PC-3 (cell line): ENCODE results near the gene PGAP6. TPM values are rescaled to one million over a fixed set of nuclear protein-coding genes. Genes with fewer than 3 reads are reported as not detected.

Experiments used
- ATAC-seq: fragments of 200-7000 bp; cut with Tn5 transposase; 2 replicates; pipeline ENCODE4 v1.9.1; 2020; ENCODE audit warnings: mild to moderate bottlenecking, moderate library complexity
- BruUV-seq: library from RNA; stranded (reverse); fragments of 400-500 nt; replicated peaks from 2 replicates; lab custom pipeline; 2021; lab: Mats Ljungman, UMichigan
- CTCF ChIA-PET: fragments of 300-600 bp; sonication (Branson Sonifier 250); formaldehyde crosslinking; loops from one replicate; lab custom pipeline; 2022; ENCODE audit warnings: antibody characterized with exemption; lab: Charles Lee
- POLR2A ChIA-PET: fragments of 300-600 bp; sonication (Branson Sonifier 250); formaldehyde crosslinking; loops from one replicate; lab custom pipeline; 2022; ENCODE audit warnings: antibody characterized with exemption; ENCODE audit not compliant: unreplicated experiment; lab: Charles Lee
- DNase-seq: peaks from one replicate; pipeline ENCODE4 v3.0.0-alpha.2; 2015
- H2AFZ ChIP-seq: fragments of 300-600 bp; sonication (generic); 2 replicates; pipeline ENCODE4 v1.6.0; 2016; ENCODE audit warnings: antibody characterized with exemption, low read length
- H3F3A ChIP-seq: fragments of 300-600 bp; sonication (generic); one replicate; pipeline ENCODE4 v1.6.0; 2017; ENCODE audit warnings: antibody characterized with exemption, low read length, control low read depth, mild to moderate bottlenecking; ENCODE audit not compliant: unreplicated experiment
- H3K27ac ChIP-seq: fragments of 300-600 bp; sonication (generic); 2 replicates; pipeline ENCODE4 v1.5.1; 2016; ENCODE audit warnings: mild to moderate bottlenecking, low read length
- H3K27me3 ChIP-seq: fragments of 300-600 bp; sonication (generic); 2 replicates; pipeline ENCODE4 v1.6.1; 2016; ENCODE audit warnings: low read length, mixed read lengths
- H3K36me3 ChIP-seq: fragments of 300-600 bp; sonication (generic); 2 replicates; pipeline ENCODE4 v1.6.1; 2016; ENCODE audit warnings: low read depth, mixed run types, low read length, mixed read lengths
- H3K4me1 ChIP-seq: fragments of 300-600 bp; sonication (generic); 2 replicates; pipeline ENCODE4 v1.5.1; 2016; ENCODE audit warnings: low read length; ENCODE audit not compliant: insufficient read depth
- H3K4me2 ChIP-seq: fragments of 300-600 bp; sonication (generic); 2 replicates; pipeline ENCODE4 v1.6.0; 2016; ENCODE audit warnings: low read length
- H3K4me3 ChIP-seq: fragments of 300-600 bp; sonication (generic); 2 replicates; pipeline ENCODE4 v1.5.1; 2016; ENCODE audit warnings: mild to moderate bottlenecking, low read length, mixed read lengths
- H3K79me2 ChIP-seq: fragments of 300-600 bp; sonication (generic); 2 replicates; pipeline ENCODE4 v1.6.1; 2017; ENCODE audit warnings: low read length, mixed read lengths
- H3K9ac ChIP-seq: fragments of 300-600 bp; sonication (generic); 2 replicates; pipeline ENCODE4 v1.6.0; 2016; ENCODE audit warnings: mild to moderate bottlenecking, low read length
- H3K9me2 ChIP-seq: fragments of 300-600 bp; sonication (generic); replicated peaks from 2 replicates; pipeline ENCODE4 v1.6.1; 2016; ENCODE audit warnings: mixed run types, low read length, mixed read lengths
- H3K9me3 ChIP-seq: fragments of 300-600 bp; sonication (generic); 2 replicates; pipeline ENCODE4 v1.6.1; 2016; ENCODE audit warnings: low read length, mixed read lengths
- H4K20me1 ChIP-seq: fragments of 300-600 bp; sonication (generic); 2 replicates; pipeline ENCODE4 v1.6.1; 2016; ENCODE audit warnings: low read length, mixed read lengths
- EZH2 ChIP-seq: fragments of 300-600 bp; sonication (generic); IDR thresholded peaks from one replicate; pipeline ENCODE4 v1.6.1; 2017; ENCODE audit warnings: antibody characterized with exemption, mild to moderate bottlenecking, low read length; ENCODE audit not compliant: unreplicated experiment
- EZH2phosphoT487 ChIP-seq: fragments of 300-600 bp; sonication (generic); IDR thresholded peaks from 2 replicates; pipeline ENCODE4 v1.6.1; 2018; ENCODE audit warnings: mild to moderate bottlenecking, antibody characterized with exemption, low read length, borderline replicate concordance
- intact Hi-C: fragments of 100-400 bp; cut with micrococcal nuclease; formaldehyde crosslinking; loops from 2 replicates; pipeline ENCODE4 v1.9.0; 2023
- total RNA-seq: library from RNA; depleted of rRNA; stranded (reverse); fragments of >200 nt; gene quantifications from 2 replicates; pipeline ENCODE4 v1.2.3, GENCODE V29; 2014
- TF ChIP-seq, protein P1 (sequence below): fragments of 300-600 bp; sonication (generic); conservative IDR thresholded peaks from 2 replicates; pipeline ENCODE4 v1.5.1; 2017; ENCODE audit warnings: antibody characterized with exemption, low read depth, mild to moderate bottlenecking, low read length

PGAP6 gene
- total RNA-seq, 1 experiment from 2014 or later, result 40.8 TPM

DNA sequence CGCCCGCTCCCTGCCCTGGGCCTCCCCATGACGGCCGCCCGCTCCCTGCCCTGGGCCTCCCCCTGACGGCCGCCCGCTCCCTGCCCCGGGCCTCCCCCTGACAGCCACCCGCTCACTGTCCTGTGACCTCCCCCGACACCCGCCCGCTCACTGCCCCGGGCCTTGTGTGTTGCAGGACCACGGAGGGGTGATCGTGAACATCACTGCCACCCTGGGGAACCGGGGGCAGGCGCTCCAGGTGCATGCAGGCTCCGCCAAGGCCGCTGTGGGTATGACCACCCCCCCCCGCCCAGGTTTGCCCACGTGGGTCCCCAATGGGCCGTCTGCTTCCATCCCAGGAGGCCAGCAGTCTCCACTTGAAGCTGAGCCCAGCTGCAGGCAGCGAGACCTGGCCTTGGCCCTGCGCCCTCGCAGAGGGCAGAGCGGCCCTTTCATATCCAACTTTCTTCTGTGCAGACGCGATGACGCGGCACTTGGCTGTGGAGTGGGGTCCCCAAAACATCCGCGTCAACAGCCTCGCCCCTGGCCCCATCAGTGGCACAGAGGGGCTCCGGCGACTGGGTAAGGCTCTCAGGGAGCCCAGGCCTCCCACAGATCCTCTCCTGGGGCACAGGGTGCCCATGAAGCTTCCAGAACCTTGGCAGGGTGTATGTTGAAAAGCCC lies 28.9 kb upstream of the PGAP6 start:
- DNase-seq, result no peak
- no peak overlapping the region for H3K4me3 ChIP-seq
- H3K27ac ChIP-seq, result no peak overlapping the region
- intact Hi-C loops, result no loop called here
- H3K27me3 ChIP-seq, result no peaks in the 10 kb centered on the region
- H3K79me2 ChIP-seq, result no peaks in the 10 kb centered on the region
- H3K36me3 ChIP-seq, result no peaks in the 10 kb centered on the region
- no peak overlapping the region for H3K4me2 ChIP-seq
- H3K4me1 ChIP-seq, result no peaks in the 10 kb centered on the region
- POLR2A ChIA-PET, result no interaction called here
- no TSS peak for BruUV-seq
- TF ChIP-seq EZH2phosphoT487, result no peak
- TF ChIP-seq, protein P1, sequence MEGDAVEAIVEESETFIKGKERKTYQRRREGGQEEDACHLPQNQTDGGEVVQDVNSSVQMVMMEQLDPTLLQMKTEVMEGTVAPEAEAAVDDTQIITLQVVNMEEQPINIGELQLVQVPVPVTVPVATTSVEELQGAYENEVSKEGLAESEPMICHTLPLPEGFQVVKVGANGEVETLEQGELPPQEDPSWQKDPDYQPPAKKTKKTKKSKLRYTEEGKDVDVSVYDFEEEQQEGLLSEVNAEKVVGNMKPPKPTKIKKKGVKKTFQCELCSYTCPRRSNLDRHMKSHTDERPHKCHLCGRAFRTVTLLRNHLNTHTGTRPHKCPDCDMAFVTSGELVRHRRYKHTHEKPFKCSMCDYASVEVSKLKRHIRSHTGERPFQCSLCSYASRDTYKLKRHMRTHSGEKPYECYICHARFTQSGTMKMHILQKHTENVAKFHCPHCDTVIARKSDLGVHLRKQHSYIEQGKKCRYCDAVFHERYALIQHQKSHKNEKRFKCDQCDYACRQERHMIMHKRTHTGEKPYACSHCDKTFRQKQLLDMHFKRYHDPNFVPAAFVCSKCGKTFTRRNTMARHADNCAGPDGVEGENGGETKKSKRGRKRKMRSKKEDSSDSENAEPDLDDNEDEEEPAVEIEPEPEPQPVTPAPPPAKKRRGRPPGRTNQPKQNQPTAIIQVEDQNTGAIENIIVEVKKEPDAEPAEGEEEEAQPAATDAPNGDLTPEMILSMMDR, result no peak
- TF ChIP-seq EZH2, result no peak
- ATAC-seq, result no peak
- no peaks in the 10 kb centered on the region for H3F3A ChIP-seq
- CTCF ChIA-PET, result no interaction called here
- H3K9me3 ChIP-seq, result no peaks in the 10 kb centered on the region
- H2AFZ ChIP-seq, result no peak overlapping the region
- H3K9ac ChIP-seq, result no peak overlapping the region
- no peaks in the 10 kb centered on the region for H4K20me1 ChIP-seq
- no peaks in the 10 kb centered on the region for H3K9me2 ChIP-seq

DNA sequence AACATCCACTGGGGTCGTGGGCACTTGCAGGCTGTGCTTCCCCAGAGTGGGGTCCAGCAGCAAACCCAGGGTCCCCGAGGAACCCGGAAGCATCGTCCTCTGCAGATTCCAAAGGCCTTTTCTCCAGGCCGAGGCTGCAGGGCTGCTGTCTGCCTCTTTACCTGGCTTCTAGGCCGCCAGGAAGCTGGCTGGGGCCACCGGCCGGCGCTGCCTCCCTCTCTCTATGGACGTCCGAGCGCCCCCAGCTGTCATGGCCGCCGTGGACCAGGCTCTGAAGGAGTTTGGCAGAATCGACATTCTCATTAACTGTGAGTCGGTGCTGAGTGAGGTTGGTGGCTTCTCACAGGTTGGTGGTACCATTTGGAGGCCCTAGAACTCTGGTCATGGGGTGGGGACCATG lies 25.5 kb upstream of the PGAP6 start:
- intact Hi-C loops, result no loop called here
- H3K9ac ChIP-seq, result no peak overlapping the region
- ATAC-seq, result no peak

More for the DNA sequence above, 25.5 kb upstream of the PGAP6 start:
- POLR2A ChIA-PET, result no interaction called here
- Histone ChIP-seq H3K36me3 (no peaks in the 10 kb centered on the region), H4K20me1 (no peaks in the 10 kb centered on the region), H3K79me2 (peaks cover 9% of the 10 kb centered on the region), H3K27ac (no peak overlapping the region), H2AFZ (no peak overlapping the region), H3K4me3 (no peak overlapping the region), H3K9me3 (no peaks in the 10 kb centered on the region), H3K27me3 (no peaks in the 10 kb centered on the region), H3F3A (no peaks in the 10 kb centered on the region), H3K4me1 (no peaks in the 10 kb centered on the region), H3K9me2 (no peaks in the 10 kb centered on the region), H3K4me2 (no peak overlapping the region)
- BruUV-seq, result no TSS peak
- TF ChIP-seq EZH2phosphoT487, result no peak
- TF ChIP-seq EZH2, result no peak
- TF ChIP-seq, protein P1, result no peak
- CTCF ChIA-PET, result no interaction called here
- DNase-seq, result no peak
